Epithelial cell of proximal tubule (primary cell): Measurements from ENCODE around the gene GOSR1. TPM values are rescaled to one million over a fixed set of nuclear protein-coding genes. Genes with fewer than 3 reads are reported as not detected.
A peak's percentile ranks its signal among the peaks of the same experiment; 100 is the strongest.
"Not testable (repeated sequence)": the region's sequence is repeated elsewhere in the genome, so short reads cannot be mapped to it uniquely, and the experiment has no call there.

ENCODE experiments used
- DNase-seq: peaks from one replicate; pipeline ENCODE4 v3.0.0-alpha.2; 2011; ENCODE audit warnings: low read depth
- H3K4me3 ChIP-seq: 2 replicates; pipeline ENCODE4 v1.5.1; 2011; ENCODE audit warnings: low read depth, mild to moderate bottlenecking, low read length
- CTCF ChIP-seq: conservative IDR thresholded peaks from 2 replicates; pipeline ENCODE4 v1.5.1; 2012; ENCODE audit warnings: low read depth, mild to moderate bottlenecking, low read length
- total RNA-seq: library from RNA; depleted of rRNA; stranded (reverse); fragments of >200 nt; gene quantifications from 2 replicates; pipeline ENCODE4 v1.2.3, GENCODE V29; 2015

Gene GOSR1
- total RNA-seq = 23.9 and 26.1 TPM in 2 replicates

DNA sequence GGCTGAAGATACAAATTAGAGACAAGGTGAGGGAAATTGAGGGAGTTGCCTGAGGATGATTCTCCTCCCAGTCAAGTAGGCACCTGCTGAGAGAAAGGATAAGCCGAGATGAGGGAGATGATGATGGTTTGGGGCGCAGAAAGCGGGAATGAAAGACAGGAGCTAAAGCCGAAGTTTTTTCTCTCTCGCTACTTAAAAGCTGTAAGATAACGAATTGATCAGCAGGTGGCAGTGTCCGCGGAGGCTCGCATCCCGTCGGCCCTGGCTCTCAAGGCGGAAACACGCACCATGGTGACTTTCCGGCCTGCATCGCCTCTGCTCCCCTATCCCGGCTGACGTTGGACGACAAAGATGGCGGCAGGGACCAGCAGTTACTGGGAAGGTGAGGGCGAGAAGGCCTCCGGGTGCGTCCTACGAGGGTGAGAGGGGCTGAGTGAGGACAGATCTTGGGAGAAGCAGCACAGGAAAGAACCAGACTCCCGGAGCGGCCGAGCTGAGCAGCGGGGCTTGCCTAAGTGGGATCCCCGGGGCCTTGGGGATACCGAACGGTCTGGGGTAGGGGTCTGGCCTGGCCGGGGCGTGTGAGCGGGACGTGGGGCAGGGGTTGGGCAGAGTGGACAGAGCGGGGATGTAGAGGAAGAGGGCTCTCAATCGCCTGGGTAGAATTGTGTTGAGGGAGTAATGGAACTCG, at the start of gene GOSR1:
Gene GOSR1, plus strand, starts transcription at position 326 of the 691 bp plus-strand sequence. Its CDS starts 26 bp downstream, at position 352.
- TF ChIP-seq CTCF = peak; percentile 75
- peak within 1 kb of the TSS; percentile 67 for H3K4me3 ChIP-seq
- DNase-seq = peak; percentile 60

DNA sequence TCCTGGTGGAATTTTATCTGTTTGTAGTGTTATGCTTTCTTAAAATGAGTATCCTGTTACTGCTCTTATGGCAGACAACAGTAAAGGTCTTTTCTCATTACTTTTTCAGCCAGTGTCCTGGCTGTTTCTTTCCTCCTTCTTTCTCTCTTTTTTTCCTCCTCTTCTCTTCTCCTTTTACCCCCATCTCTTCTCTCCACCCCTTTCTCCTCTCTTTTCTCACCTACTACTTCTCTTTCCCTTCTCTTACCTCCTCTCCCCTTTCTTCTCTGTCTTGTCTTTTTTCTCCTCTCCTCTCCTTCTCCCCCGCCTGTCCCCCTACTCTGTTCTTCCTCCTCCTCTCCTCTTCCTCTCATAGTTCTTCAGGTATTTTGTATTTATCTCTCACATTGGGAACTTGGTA, 49.6 kb upstream of the GOSR1 start:
- H3K4me3 ChIP-seq = no peak overlapping the region
- DNase-seq = no peak
- no peak for TF ChIP-seq CTCF

DNA sequence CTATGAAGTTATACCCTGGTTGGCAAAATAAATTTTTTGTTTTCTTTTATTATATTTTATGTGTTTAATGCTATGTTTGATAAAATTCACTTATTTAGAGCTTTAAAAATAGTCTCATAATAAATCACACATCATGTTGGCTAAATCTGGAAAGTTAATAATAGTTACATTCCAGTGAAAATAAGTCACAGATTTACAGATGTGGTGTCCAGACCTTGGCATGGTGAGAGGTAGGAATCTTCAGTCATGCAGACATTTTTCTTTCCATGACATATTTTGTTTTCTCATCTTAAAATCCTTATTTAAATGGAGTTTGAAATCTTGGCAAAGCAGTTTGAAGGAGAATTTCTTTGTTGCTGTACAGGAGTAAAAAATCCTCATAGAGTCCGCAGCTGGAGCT, 48.1 kb upstream of the GOSR1 start:
- H3K4me3 ChIP-seq = no peak overlapping the region
- DNase-seq = no peak
- no peak for TF ChIP-seq CTCF

GRCh38 chr17:30433514-30433913, 43.7 kb upstream of the GOSR1 start:
- H3K4me3 ChIP-seq = no peak overlapping the region
- peak; percentile 51 for DNase-seq
- TF ChIP-seq CTCF = no peak

DNA sequence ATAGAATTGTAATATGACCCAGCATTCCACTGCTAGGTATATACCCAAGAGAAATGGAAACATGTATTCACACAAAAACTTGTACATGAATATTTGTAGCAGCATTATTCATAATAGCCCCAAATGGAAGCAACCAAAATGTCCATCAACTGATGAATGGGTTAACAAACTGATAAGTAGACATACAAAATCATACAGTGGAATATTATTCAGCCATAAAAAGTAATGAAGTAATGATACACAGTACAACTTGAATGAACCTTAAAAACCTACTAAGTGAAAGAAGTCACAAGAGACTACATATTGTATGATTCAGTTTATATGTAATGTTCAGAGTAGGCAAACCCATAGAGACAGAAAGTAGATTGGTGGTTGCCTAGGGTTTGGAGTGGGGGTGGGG, 40.5 kb upstream of the GOSR1 start:
- no peak for DNase-seq
- H3K4me3 ChIP-seq = no peak overlapping the region
- TF ChIP-seq CTCF = no peak

DNA sequence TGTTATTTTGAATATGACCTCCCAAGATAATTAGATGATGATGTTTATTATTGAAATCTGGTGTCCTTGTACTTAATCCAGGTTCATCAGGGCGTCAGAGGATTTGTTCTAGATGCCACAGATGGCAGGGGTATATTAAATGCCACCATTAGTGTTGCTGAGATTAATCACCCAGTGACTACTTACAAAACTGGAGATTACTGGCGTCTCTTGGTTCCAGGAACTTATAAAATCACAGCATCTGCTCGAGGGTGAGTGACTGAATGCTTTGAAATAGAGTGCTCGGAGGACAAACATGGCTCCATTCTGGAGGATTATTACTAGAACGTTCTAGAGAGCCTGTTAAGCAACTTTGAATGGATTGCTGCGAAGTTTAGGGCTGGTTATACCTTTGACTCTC, 33.5 kb upstream of the GOSR1 start:
- no peak for DNase-seq
- H3K4me3 ChIP-seq = no peak overlapping the region
- TF ChIP-seq CTCF = no peak

- H3K4me3 ChIP-seq, DNase-seq: not testable (repeated sequence)
These were observed 30.6 kb upstream of the GOSR1 start for GRCh38 chr17:30446640-30447039.
